CD1c-positive myeloid dendritic cell (primary cell): Measurements from ENCODE around the gene STX17.
"Not testable (repeated sequence)": the region's sequence is repeated elsewhere in the genome, so short reads cannot be mapped to it uniquely, and the experiment has no call there.

Experiments used
- DNase-seq: peaks from one replicate; pipeline ENCODE4 v3.0.0-alpha.2; 2016; ENCODE audit errors: extremely low spot score

Gene STX17

GRCh38 chr9:99967457-99967856 lies 61.0 kb downstream of the STX17 start:
- no peak for DNase-seq

GRCh38 chr9:99970481-99970880 lies 64.0 kb downstream of the STX17 start:
- DNase-seq = no peak

GRCh38 chr9:99971410-99971809 lies 65.0 kb downstream of the STX17 start:
- DNase-seq = no peak

GRCh38 chr9:99973455-99973854 lies 67.0 kb downstream of the STX17 start:
- DNase-seq = no peak

GRCh38 chr9:99977033-99977792 lies 70.8 kb downstream of the STX17 start:
- no peak for DNase-seq

- no peak for DNase-seq
These were observed 71.8 kb downstream of the STX17 start for GRCh38 chr9:99978221-99978620.

- no peak for DNase-seq
These were observed 74.1 kb downstream of the STX17 start for GRCh38 chr9:99980598-99980997.

- DNase-seq = no peak
These were observed 80.2 kb downstream of the STX17 start for GRCh38 chr9:99986642-99987041.

- not testable (repeated sequence) for DNase-seq
These were observed 84.1 kb downstream of the STX17 start for GRCh38 chr9:99990508-99990907.

GRCh38 chr9:99998266-99998665 lies 91.8 kb downstream of the STX17 start:
- no peak for DNase-seq

GRCh38 chr9:99998866-99999265 lies 92.4 kb downstream of the STX17 start:
- no peak for DNase-seq

GRCh38 chr9:99999797-100000196 lies 93.3 kb downstream of the STX17 start:
- DNase-seq = no peak

GRCh38 chr9:100011062-100011681 lies 104.7 kb downstream of the STX17 start:
- peak; percentile 72 for DNase-seq

- no peak for DNase-seq
These were observed 105.8 kb downstream of the STX17 start for GRCh38 chr9:100012279-100012678.

GRCh38 chr9:100013573-100013972 lies 107.1 kb downstream of the STX17 start:
- DNase-seq = no peak

GRCh38 chr9:100014846-100015245 lies 108.4 kb downstream of the STX17 start:
- DNase-seq = no peak

GRCh38 chr9:100019541-100019940 lies 113.1 kb downstream of the STX17 start:
- no peak for DNase-seq
